Type B pancreatic cell (in vitro differentiated cells): Measurements from ENCODE around the gene ZSCAN10. TPM values are rescaled to one million over a fixed set of nuclear protein-coding genes. Genes with fewer than 3 reads are reported as not detected.

Experiments used
- DNase-seq: peaks from one replicate; pipeline ENCODE4 v3.0.0; 2021; ENCODE audit warnings: mixed read lengths; ENCODE audit not compliant: unreplicated experiment; ENCODE audit errors: extremely low spot score
- H3K27ac Mint-ChIP-seq: 2 replicates; pipeline ENCODE4 v1.8.0; 2021; ENCODE audit warnings: mild to moderate bottlenecking, mixed read lengths
- H3K27me3 Mint-ChIP-seq: 2 replicates; pipeline ENCODE4 v1.8.0; 2021; ENCODE audit warnings: mixed read lengths
- H3K36me3 Mint-ChIP-seq: 2 replicates; pipeline ENCODE4 v1.8.0; 2021; ENCODE audit warnings: mixed read lengths
- H3K4me1 Mint-ChIP-seq: one replicate; pipeline ENCODE4 v1.8.0; 2021; ENCODE audit warnings: mixed read lengths; ENCODE audit not compliant: unreplicated experiment
- H3K4me3 Mint-ChIP-seq: 2 replicates; pipeline ENCODE4 v1.8.0; 2021; ENCODE audit warnings: mild to moderate bottlenecking, mixed read lengths
- H3K9me3 Mint-ChIP-seq: 2 replicates; pipeline ENCODE4 v1.8.0; 2021; ENCODE audit warnings: mixed read lengths
- total RNA-seq: library from RNA; stranded (reverse); gene quantifications from 2 replicates; pipeline ENCODE4 v1.2.1, GENCODE V29; 2021; ENCODE audit warnings: low replicate concordance
- TF ChIP-seq, protein P1 (sequence below): fragments of 200-600 bp; sonication (generic); conservative IDR thresholded peaks from 2 replicates; pipeline ENCODE4 v1.5.0; 2021; ENCODE audit warnings: antibody characterized with exemption, mild to moderate bottlenecking

The ZSCAN10 gene
- total RNA-seq, 1 donor from 2014 or later: not detected

GRCh38 chr16:3088450-3088849, 10.6 kb downstream of the ZSCAN10 start:
- TF ChIP-seq, protein P1, sequence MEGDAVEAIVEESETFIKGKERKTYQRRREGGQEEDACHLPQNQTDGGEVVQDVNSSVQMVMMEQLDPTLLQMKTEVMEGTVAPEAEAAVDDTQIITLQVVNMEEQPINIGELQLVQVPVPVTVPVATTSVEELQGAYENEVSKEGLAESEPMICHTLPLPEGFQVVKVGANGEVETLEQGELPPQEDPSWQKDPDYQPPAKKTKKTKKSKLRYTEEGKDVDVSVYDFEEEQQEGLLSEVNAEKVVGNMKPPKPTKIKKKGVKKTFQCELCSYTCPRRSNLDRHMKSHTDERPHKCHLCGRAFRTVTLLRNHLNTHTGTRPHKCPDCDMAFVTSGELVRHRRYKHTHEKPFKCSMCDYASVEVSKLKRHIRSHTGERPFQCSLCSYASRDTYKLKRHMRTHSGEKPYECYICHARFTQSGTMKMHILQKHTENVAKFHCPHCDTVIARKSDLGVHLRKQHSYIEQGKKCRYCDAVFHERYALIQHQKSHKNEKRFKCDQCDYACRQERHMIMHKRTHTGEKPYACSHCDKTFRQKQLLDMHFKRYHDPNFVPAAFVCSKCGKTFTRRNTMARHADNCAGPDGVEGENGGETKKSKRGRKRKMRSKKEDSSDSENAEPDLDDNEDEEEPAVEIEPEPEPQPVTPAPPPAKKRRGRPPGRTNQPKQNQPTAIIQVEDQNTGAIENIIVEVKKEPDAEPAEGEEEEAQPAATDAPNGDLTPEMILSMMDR: no peak
- Mint-ChIP-seq H3K4me3 (no peak overlapping the region), H3K4me1 (peaks cover 14% of the 10 kb centered on the region), H3K27me3 (peaks cover 3% of the 10 kb centered on the region), H3K36me3 (no peaks in the 10 kb centered on the region), H3K9me3 (no peaks in the 10 kb centered on the region), H3K27ac (no peak overlapping the region)
- no peak for DNase-seq

DNA sequence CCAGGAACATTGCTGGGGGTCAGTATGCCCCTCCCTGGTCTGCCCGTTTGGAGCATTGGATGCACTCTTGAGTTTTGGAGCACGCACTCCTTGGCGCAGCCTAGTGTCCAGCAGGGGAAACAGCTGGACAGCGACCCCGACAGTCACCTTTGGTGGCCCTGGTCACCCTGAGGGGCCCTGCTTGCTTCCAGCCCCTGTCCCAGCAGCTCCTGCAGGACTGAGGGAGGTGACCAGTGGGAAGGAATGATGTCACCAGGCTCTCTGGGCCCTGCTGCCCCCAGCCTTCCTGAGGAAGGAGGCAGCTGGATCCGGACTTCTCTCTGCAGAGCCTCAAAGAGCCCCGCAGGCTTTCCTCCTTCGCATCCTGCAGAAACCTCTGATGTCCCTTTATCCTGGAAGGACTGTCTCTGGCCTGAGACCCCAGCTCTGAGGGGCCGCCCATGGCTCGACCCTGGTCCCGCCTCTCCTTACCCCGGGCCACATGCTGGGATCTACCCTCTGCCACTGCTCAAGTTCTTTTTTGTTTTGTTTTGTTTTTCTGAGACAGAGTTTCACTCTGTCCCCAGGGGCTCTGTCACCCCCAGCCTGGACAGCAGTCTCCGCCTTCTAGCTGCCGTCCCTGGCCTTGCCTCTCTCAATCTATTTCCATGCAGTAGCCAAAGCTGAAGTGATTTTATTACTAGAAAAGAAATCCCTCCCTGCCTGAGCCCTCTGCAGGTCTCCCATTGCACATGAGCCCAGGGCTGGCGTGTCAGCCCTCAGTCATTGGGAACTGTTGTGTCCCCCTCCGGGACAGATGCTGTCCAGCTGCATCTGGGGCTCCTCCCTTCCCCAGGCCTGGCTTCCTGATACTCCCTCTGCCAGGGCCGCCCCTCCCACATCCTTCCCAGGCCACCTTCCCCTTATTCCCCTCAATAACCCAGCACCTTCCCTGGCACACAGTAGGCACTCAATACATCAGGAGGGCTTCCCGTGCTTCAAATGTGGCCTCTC, 11.6 kb downstream of the ZSCAN10 start:
- peaks cover 14% of the 10 kb centered on the region for H3K4me1 Mint-ChIP-seq
- DNase-seq: no peak
- H3K27ac Mint-ChIP-seq: no peak overlapping the region
- TF ChIP-seq, protein P1: peak; percentile 38
- no peaks in the 10 kb centered on the region for H3K9me3 Mint-ChIP-seq
- no peaks in the 10 kb centered on the region for H3K36me3 Mint-ChIP-seq
- no peak overlapping the region for H3K4me3 Mint-ChIP-seq
- H3K27me3 Mint-ChIP-seq: no peaks in the 10 kb centered on the region

- Mint-ChIP-seq H3K27ac (no peak overlapping the region), H3K4me3 (no peak overlapping the region), H3K27me3 (no peaks in the 10 kb centered on the region), H3K9me3 (no peaks in the 10 kb centered on the region), H3K4me1 (peaks cover 14% of the 10 kb centered on the region), H3K36me3 (no peaks in the 10 kb centered on the region)
- no peak for DNase-seq
- TF ChIP-seq, protein P1: no peak
Measured at GRCh38 chr16:3086596-3087242, 12.4 kb downstream of the ZSCAN10 start.

GRCh38 chr16:3085868-3086595, 13.1 kb downstream of the ZSCAN10 start:
- Mint-ChIP-seq H3K4me3 (no peak overlapping the region), H3K9me3 (no peaks in the 10 kb centered on the region), H3K36me3 (no peaks in the 10 kb centered on the region), H3K4me1 (peaks cover 14% of the 10 kb centered on the region), H3K27ac (no peak overlapping the region), H3K27me3 (no peaks in the 10 kb centered on the region)
- no peak for DNase-seq
- TF ChIP-seq, protein P1: no peak

GRCh38 chr16:3084969-3085670, 14.0 kb downstream of the ZSCAN10 start:
- no peak overlapping the region for H3K27ac Mint-ChIP-seq
- H3K4me3 Mint-ChIP-seq: no peak overlapping the region
- H3K9me3 Mint-ChIP-seq: no peaks in the 10 kb centered on the region
- no peak for DNase-seq
- peaks cover 14% of the 10 kb centered on the region for H3K4me1 Mint-ChIP-seq
- peaks cover 7% of the 10 kb centered on the region for H3K27me3 Mint-ChIP-seq
- no peaks in the 10 kb centered on the region for H3K36me3 Mint-ChIP-seq
- TF ChIP-seq, protein P1: no peak
